Fibroblast of lung (primary cell): ENCODE measurements around the gene SLIT1.

Source experiments
- EZH2 ChIP-seq: IDR thresholded peaks from 2 replicates; pipeline ENCODE4 v1.5.1; 2012; ENCODE audit warnings: low read length, control low read depth, mild to moderate bottlenecking; ENCODE audit errors: missing control alignments
- TF ChIP-seq, protein P1 (sequence below), 2 donors: IDR thresholded peaks in 1 of 2; conservative IDR thresholded peaks in 1 of 2; 1 replicate in 1 of 2; 2 replicates in 1 of 2; pipeline ENCODE4 v1.5.1; 2011 to 2012; ENCODE audit warnings: low read length in 2 of 2, control low read depth in 1 of 2, inconsistent platforms in 1 of 2, low read depth in 1 of 2, mild to moderate bottlenecking in 1 of 2

DNA sequence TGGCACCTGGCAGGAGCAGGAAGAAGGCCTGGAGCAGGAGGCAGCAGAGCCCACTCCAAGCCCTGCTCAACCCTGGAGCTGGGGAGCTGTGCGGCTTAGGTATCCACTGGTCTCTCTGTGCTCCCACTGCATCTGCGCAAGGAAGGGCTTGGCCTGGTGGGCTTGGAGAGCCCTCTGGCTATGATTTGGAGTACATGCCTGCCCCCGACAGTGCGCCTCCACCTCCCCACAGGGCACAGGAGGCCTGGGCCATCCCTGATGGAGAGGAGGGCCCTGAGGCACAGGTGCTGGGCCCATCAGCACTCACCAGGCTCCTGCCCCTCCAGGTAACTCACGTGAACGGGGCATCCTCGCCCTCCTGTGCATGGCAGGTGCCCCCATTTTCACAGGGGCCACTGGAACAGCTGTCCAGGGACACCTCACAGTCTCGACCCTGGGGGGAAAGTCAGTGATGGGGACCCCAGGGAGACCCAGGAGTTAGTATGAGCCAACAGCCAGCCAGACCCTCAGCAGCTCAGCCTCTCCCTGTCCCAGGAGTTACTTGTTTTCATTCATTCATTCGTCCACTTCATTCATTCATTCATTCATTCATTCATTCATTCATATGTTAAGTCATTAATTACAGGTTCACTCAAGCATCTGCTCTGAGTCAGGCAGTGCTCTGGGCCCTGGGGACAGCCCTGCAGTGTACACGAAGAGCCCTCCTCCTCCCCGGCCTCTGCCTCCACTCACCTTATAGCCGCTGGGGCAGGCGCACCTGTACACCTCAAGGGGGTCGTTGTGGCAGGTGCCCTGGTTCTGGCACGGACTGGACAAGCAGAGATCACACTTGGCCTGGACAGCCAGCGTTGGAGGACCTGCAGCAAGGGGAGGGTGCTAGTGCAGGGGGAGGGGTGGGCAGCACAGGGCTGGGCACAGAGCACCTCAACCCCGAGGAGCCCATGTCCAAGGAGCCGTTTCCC is 167.2 kb downstream of the SLIT1 start:
- TF ChIP-seq, protein P1, sequence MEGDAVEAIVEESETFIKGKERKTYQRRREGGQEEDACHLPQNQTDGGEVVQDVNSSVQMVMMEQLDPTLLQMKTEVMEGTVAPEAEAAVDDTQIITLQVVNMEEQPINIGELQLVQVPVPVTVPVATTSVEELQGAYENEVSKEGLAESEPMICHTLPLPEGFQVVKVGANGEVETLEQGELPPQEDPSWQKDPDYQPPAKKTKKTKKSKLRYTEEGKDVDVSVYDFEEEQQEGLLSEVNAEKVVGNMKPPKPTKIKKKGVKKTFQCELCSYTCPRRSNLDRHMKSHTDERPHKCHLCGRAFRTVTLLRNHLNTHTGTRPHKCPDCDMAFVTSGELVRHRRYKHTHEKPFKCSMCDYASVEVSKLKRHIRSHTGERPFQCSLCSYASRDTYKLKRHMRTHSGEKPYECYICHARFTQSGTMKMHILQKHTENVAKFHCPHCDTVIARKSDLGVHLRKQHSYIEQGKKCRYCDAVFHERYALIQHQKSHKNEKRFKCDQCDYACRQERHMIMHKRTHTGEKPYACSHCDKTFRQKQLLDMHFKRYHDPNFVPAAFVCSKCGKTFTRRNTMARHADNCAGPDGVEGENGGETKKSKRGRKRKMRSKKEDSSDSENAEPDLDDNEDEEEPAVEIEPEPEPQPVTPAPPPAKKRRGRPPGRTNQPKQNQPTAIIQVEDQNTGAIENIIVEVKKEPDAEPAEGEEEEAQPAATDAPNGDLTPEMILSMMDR (conservative IDR thresholded peaks at IDR 0.05 in 1 of 2, IDR thresholded peaks at IDR 0.05 in 1 of 2; ENCODE audit: low read depth in 1 of 2, low read length in 2 of 2) = no peak
- TF ChIP-seq EZH2 = no peak
